GM21390 (cell line): ENCODE measurements around the gene PRDX1.
A peak's percentile ranks its signal among the peaks of the same experiment; 100 is the strongest.

Experiments used
- ATAC-seq: cut with Tn5 transposase; IDR thresholded peaks from one replicate; pipeline ENCODE4 v1.9.1; 2021; ENCODE audit not compliant: unreplicated experiment

The PRDX1 gene

DNA sequence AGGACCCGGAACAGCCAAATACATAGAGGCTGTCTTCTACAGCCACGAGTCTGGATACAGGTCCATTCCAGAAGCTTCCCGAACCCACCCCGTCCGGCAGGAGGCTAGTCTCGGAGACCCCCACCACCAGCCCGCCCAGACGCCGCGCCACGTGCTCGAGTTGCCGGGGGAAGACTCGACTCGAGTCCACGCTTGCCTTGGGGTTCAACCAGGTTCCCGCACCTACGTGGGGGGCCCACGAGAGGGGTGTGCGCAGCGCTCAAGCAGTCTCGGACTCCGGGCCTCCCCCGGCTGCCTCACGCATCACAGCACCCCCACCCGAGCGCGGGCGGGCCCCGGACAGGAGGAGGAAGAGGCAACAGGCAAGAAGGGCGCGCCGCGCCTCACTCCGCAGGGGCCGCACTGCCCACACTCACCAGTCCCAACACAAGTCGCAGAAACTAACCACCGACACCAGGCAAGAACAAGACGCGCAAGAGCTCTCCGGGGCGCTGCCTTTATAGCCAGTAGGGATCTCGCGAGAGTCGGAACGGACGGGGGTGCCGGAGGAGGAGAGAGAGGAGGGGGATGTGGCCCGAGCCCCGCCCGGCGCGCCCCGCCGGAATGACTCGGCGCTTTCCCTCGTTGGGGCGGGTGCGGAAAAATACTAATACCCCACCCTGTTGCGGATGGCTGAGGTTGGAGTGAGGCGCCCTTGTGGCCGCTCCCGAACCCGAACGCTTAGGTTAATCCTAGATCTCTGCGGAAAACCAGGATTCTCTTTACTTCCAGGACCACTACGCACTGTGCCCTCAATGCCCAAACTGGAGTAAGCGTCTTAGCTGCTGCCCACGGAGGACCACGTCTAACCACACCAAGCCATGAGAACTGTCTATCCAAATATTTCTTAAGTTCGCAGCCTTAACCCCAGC, at the start of gene PRDX1:
TSS of gene PRDX1 (minus strand) at position 472 of the 911 bp plus-strand sequence. CDS start 2,841 bp downstream, outside the sequence.
- ATAC-seq: peak; percentile 72

DNA sequence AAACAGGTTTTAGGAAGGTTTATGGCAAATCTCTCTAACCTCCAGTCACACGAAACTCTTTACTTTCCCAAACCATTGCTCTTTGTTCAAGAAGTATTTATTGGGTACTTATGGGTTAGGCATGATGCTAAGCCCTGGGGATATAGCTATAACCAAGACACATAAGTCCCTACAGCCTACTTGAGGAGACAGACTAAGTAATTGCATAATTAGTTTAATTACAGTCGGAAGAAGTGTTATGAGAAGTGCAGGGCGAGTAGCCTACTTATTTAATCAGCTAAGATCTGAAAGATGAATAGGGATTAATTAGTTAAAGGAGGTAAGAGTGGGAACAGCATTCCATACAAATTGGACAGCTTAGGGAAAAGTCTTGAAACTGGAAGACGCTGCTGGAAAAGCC, 48.9 kb upstream of the PRDX1 start:
- no peak for ATAC-seq

GRCh38 chr1:45569962-45570581, 48.4 kb upstream of the PRDX1 start:
- ATAC-seq: no peak

- ATAC-seq: no peak
Observed at GRCh38 chr1:45569571-45569961, 47.9 kb upstream of the PRDX1 start.

DNA sequence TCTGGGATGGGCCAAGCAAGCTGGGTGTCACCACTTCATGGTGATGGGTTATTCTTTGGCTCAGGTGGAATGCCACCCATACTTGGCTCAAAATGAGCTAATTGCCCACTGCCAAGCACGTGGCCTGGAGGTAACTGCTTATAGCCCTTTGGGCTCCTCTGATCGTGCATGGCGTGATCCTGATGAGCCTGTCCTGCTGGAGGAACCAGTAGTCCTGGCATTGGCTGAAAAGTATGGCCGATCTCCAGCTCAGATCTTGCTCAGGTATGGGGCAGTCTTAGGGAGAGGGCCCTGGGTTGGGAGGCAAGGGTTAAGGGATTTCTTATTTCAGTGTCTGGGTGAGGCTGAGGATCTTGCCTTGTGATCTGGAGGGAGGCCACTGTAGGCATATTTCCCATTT, 46.7 kb upstream of the PRDX1 start:
- ATAC-seq: no peak

DNA sequence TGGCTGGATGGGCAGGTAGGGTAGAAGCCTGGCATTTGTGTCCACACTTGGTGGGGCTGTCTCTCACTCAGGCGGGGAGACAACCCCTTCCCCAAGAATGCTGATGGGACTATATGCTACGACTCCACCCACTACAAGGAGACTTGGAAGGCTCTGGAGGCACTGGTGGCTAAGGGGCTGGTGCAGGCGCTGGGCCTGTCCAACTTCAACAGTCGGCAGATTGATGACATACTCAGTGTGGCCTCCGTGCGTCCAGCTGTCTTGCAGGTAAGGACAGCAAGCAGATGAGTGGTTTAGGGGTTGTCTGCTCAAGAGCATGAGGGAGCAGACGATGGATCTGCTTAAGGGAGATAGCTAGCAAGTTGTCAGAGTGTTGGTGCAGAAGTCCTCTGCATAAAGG, 46.2 kb upstream of the PRDX1 start:
- no peak for ATAC-seq

GRCh38 chr1:45566722-45567121, 45.0 kb upstream of the PRDX1 start:
- no peak for ATAC-seq

DNA sequence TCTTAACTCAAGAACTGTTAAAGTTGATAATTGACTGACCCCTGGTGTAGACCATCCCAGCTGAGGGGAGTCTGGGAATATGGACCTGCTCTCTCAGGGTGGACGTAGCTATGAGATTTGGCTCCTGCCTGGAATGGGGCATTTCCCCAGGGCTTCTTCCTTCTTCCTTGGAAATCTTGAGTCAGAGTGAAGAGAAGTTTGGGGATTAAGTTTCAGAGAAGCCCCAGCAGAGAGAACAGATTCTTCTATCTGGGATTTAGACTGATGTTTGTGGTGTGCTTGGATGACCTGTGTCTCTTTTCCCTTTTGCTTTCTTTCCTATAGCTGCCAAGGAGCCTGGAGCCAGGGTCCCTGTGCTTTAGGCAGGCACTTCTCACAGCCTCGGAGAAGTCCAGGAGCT, 42.2 kb upstream of the PRDX1 start:
- no peak for ATAC-seq

DNA sequence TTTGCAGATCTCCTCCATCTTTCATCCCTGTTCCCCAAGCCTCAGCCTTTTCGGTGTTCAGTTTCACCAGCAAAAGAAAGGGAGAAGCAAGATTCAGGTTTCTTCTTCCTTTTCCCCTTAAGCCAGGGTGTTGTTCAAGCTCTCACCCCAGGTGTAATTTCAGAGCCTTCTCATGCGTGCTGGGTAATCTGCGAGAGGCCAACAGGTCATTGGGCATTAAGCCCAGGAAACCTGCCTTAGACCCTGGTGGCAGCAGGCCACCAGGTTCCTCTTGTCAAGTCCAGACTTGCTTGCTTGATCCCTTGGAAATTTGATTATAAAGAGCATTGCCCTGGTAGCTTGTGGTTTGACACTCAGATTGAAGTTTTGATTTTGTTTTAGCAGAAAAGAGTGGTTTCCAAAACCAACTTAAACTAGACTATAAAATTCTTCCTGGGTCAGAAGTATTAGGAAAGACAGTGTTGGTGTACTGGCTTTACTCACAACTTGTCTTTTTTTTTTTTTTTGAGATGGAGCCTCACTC, 35.8 kb upstream of the PRDX1 start:
- ATAC-seq: no peak

DNA sequence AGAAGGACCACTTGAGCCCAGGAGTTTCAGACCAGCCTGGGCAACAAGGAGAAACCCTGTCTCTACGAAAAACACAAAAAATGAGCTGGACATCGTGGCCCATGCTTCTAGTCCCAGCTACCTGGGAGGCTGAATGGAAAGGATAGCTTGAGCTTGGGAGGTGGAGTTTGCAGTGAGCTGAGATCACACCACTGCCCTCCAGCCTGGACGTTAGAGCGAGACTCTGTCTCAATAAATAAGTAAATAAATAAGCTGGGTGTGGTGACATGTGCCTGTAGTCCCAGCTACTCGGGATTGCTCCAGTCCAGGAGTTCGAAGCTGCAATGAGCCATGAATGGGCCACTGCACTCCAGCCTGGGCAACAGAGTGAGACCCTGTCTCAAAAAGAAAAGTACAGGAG, 32.5 kb upstream of the PRDX1 start:
- ATAC-seq: no peak

DNA sequence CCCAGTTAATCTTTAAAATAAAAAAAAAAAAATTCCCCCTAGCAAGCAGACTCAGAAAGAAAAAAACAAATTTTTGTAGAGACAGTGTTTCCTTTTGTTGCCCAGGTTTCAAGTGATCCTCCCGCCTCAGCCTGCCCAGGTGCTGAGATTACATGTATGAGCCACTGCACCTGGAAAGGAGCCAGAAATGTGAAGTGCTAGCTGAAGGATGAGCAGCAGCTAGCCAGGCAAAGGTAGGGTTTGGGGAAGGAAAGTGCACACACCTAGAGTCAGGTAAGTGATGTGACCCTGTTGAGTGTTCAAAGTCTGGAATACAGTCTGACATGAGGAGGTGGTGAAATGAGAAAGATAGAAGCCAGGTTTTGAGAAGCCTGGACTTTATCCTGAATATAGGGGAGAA, 30.6 kb upstream of the PRDX1 start:
- ATAC-seq: no peak

DNA sequence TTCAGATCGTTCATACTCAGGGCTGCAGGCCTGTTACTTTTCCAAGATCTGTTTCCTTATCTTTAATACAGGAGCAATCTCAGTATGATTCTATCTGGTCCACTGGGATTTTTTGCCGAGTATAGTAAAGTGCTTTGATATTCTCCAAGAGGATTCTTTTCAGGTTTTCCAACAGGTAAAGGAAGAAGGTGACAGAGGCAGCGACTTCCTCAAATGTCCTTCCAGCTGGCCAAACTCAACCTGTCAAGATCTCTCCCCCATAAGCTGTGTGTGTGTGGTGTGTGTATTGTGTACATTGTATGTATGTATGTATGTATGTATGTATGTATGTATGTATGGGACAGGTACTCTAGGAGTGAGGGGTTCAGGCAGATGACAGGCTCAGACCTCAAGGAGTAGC, 30.0 kb upstream of the PRDX1 start:
- ATAC-seq: no peak

DNA sequence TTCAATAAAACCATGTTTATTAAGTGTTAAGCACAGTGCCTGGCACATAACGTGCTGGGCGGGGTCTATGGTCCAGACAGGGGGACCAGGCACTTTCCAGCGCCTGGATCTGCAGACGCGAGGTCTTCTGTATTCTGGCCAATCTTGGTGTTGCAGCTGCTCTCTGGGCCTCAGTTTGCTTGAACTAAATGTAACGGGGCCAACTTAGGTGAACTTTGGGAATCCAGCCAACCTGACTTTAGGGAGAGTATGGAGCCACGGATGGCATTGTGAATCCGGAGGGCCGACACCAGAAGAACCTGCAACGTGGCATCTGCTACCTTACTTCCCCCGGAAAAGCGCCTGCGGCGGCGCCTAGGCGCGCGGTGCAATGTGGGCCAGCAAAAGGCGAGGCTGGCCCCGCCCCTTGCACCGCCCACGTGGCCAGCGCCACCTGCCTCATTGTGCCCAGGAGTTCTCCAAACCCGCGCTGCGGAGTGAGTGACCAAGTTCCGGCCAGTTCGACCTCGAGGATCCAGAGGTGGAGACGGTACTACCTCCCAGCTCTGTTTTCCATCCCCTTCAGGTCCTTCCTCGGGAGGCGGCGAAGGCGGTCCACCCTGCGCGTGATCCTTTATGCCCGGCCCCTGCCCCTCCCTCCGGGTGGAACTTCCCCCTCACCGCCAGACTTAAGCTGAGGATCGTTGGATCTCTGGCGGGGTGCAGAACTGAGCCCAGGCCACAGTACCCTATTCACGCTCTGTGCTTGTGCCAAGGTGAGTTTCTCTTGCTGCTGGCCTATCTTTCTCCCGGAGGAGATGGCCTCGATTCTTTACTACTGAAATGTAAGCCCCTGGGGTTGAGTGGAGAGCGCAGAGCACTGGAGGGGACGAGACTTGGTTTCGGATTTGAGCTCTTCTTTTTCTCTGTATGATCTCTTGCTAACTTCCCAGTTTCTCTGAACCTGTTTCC, 29.0 kb upstream of the PRDX1 start, which contains the start of gene AKR1A1:
TSS of gene AKR1A1 (plus strand) at position 426 of the 951 bp plus-strand sequence. CDS start 10,969 bp downstream, outside the sequence.
- peak; percentile 76 for ATAC-seq

DNA sequence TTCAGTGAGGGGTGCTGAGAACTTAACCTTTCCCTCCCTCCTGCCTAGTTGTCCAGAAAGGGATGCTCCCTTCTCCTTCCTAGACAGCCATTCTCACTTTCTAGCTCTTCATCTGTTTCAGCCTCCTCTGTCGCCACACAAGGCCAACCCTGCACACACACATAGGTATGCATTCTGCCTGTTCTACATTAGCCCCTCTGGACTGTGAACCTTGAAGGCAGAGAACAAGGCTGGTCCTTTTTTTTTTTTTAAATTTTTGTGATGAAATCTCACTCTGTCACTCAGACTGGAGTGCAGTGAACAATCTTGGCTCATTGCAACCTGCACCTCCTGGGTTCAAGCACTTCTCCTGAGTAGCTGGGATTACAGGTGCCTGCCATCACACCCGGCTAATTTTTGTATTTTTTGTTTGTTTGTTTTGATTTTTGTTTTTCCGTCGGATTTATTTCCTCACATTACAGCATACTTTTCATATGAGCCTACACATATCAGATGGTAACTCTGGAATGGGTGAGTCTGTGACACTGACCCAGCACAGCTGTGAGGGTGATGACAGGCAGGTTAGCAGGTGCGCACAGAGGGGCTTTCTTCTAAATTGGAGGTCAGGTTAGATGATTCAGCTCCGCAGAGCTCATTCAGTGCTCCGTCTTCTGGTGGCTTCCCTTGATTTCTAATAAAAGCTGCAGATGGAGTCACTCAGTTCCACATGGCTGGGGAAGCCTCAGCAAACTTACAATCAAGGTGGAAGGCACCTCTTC, 24.0 kb upstream of the PRDX1 start:
- ATAC-seq: no peak

GRCh38 chr1:45545019-45545493, 23.4 kb upstream of the PRDX1 start:
- peak; percentile 69 for ATAC-seq

DNA sequence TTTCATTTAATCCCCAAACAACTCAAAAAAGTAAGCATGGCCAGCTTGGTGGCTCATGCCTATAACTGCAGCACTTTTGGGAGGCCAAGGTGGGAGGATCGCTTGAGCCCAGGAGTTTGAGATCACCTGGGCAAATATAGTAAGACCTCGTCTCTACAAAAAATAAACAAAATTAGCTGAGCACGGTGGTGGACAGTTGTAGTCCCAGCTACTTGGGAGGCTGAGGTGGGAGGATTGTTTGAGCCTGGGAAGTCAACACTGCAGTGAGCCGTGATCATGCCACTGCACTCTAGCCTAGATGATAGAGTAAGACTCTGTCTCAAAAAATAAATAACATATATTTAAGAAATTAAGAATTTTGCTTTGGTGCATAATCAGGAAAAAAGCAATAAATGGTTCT, 22.8 kb upstream of the PRDX1 start:
- ATAC-seq: no peak

DNA sequence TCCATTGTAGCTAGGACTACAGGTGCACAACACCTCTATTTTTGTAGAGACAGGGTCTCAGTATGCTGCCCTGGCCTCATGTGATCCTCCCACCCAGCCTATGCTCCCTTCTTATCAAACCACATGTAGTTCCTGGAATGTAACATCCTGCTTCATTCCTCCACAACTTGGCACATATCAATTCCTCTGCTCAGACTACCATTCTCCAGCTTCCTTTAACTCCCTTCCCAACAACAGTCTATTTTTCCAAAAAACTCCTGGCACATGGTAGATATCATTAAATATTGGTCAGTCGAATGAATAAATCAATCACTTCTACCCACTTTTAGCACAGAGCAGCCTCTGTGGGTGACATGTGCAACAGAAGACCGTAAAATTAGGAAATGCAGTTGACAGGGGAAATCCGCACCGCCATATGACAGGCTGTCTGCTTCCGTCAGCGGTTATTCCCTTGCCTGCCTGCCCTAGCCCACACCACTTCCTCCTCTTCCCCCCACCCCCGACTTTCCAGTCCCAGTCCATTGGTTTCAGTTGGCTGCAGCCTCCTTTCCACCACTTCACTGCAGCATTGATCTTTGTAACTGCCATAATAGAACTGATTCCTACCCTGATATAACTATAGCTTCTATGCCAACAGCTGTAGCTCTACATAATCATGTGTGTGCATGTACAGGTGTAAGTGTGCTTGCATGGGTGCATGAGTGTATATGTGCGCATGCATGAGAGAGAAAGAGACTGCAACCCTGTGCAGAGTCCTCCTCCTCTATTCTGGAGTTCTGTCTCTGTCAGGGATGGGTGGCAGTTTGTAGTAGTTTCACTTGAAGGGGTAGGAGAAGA, 22.1 kb upstream of the PRDX1 start:
- no peak for ATAC-seq

DNA sequence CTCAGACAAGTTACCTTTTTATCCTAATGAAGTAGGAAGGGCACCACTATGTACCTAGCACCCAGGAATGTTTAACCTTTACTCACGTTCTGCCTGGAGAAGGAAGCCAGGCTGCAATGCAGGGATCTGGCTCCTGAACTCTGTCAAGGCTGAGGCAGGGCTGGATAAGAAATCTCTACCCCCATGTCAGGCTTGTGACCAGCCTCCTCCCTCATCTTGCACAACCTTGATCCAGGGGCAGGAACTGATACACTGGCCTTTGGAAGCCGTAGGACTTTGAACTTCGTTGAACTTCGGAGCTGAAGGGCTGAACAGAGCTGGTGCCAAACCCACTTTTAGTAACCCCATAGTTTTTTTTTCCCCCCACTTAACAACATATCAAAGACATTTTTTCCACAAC, 20.9 kb upstream of the PRDX1 start:
- ATAC-seq: no peak

GRCh38 chr1:45541193-45541592, 19.5 kb upstream of the PRDX1 start:
- ATAC-seq: no peak
